Retina (tissue), 1 donor: ENCODE measurements around the gene ZBED4.

ENCODE experiments used
- DNase-seq: peaks from one replicate; pipeline ENCODE4 v3.0.0-alpha.2; 2016

The ZBED4 gene

DNA sequence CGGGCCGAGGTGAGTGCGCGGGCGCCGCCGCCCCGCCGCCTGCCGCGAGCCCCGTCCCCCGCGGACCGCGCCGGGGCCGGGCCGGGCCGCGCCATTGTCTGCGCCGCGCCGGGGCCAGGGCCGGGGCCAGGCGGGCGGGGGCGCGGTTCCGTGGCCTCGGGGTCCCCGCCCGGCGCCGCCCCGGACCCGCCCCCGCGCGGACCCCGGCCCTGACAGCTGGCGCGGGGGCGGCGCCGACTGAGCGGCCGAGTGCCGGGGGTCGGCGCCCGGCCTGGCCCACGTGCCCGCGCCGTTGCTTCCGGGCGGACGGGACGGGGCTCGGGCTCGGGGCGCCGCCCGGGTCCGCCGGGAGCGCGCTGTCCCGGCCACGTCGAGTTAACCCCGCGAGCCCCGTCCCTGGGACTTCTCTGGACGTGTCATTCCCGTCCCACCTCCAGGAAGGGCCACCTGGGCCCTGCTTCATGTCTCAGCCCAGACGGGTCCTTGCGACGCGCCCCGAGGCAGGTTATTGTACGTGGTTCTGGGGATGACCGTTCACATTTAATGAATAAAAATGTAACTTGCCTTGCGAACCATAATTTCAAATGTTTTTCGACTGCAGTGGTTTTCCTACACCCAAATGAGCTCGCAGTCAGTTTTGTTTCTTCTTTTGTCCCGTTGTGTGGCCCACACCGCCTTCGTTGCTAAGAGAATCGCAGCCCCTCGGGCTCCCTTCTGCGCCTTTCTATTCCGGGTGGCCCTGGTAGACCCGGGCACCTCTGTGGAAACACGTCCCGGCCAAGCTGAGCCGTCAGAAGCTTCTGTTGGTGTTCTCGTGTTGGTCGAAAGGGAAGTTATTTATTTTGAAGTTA, 562 bp downstream of the ZBED4 start:
- peak; percentile 75 for DNase-seq

DNA sequence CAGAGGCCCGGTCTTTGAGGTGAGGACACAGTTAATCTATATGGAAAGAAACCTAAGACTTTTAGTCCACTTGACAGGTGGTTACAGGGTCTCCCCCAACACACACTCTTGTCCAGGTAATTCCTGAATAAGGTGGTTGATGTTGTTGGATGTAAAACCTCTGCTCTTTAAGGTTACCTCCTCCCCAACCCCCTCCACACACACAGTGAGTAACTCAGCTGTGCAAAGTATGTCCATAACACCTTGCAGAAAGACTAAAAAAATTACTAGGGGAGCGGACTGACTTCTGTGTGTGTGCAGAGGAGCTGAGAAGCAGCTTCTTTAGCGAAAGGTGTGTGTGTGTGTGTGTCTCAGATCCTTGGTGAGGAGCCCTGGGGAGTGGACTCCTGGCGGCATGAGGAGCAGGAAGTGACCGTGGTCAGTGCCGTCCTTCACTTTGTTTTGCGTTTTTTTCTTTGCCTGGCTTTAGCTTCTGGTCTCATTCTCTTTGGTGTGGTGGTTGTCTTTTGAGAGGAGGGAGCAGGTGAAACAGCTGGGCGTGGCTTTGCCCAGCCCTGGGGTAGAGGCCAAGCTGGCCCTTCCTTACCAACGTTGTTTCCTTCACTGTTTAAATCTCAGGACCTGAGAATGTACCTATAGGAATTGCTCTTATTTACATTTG, 1.7 kb downstream of the ZBED4 start:
- no peak for DNase-seq

DNA sequence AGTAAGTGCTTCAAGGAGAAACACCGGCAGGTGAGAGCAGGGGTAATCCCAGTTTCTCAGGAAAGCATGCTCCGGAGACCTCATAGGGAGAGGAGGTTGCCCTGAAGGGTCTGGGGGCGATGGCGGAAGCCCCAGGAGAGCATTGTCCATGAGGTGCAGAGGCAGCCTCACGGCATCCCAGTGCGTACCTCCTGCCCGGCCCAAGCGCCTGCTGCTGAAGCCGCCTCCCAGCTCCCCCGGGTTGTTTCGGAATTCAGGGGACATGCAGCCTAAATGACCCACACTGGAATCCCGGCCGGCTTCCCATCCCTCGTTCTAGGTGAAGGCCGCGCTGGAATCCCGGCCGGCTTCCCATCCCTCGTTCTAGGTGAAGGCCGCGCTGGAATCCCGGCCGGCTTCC, 2.7 kb downstream of the ZBED4 start:
- DNase-seq, result no peak

DNA sequence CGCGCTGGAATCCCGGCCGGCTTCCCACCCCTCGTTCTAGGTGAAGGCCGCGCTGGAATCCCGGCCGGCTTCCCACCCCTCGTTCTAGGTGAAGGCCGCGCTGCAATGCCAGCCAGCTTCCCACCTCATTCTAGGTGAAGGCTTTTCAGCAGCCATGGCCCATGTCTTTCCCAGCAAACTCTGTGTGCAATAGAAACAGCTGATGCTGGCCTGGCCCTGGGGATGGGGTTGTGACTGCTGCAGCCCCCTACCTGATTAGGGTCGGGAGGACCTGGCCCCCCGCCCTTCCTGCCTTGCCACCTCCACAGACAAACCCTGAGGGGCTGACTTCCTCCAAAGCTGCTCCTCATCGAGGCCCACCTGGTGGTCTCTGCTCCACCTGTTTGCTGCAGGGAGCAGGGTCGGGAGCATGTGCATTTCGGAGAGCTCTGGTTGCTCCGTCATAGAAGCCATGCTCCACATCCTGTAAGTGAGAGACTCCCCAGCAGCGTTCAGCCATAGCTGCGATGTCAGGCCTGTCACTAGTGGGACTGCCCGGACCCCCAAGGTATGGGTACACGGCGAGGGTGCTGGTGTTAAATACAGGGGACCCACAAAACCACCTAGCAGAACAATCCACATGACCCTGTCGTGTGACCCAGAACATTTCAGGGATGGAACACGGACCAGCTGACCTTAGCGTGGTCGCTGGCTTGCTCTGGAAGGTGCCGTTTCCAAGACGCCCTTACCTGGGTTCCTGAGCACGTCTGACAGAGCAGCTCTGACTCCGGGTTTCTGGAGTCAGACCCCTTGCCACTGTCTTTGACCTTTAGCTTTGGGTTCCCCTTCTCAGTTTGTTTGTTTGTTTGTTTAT, 3.3 kb downstream of the ZBED4 start:
- no peak for DNase-seq

DNA sequence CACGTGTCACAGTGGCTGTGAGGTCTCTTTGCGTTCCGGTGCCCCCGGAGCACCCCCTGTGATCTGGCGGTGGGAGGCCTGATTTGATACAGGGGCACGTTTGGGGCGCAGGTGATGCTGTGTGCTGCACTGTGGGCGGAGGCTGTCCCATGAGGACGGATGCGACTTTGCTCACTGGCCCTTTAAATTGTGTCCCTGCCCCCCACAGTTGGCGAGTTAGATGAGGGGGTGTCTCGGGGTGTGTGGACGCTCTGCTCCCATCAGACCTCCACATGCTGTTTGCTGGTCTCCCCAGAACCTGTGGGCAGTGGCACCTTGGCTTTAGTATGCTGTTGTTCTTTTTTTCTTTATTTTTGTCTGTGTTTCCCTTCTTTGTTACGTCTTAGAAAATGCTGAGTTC, 5.2 kb downstream of the ZBED4 start:
- no peak for DNase-seq

DNA sequence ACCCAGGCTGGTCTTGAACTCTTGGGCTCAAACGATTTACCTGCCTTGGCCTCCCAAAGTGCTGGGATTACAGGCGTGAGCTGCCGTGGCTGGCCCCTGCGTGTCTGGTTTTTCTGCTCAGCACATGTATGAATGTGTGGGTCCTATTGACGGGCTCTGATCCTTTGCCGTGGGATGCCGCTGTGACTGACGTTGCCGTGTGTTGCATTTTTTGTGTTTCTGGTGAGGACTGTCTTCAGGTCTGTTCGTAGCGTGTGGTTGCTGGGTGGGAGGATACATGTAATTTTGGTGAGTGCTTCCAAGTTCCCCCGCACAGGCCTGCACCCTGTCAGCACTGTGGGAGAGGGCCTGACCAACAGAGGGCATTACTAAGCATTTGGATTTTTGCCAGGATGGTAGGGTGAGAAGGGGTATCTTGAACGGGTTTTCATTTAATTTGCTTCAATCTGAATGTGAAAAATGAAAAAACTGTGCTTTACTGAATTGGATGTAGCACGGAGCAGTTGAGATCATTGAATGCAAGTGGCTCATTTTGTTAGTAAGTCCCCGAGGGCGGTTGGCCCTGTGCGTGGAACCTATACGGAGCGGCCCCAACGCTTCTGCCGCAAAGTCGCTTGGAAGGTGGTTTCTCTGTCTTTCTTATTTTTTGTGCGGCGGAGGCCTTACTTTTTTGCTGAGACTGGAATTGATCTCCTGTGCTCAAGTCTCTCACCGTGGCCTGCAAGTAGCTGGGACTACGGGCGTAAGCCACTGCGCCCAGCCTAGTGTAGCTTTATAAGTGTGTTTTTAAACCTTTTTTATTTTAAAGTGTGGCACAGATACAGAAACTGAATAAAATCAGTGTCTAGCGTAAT, 8.2 kb downstream of the ZBED4 start:
- no peak for DNase-seq

DNA sequence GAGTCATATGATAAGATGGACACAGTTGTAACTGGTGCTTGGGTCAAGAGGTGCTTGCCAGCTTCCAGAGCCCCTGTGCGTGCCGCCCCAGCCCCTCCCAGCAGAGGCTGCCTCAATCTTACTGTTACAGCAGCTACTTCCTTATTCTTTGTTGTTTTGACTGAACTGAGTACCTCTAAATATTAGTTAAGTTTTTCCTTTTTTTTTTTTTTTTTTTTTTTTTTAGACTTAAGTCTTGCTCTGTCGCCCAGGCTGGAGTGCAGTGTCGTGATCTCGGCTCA, 8.8 kb downstream of the ZBED4 start:
- no peak for DNase-seq

DNA sequence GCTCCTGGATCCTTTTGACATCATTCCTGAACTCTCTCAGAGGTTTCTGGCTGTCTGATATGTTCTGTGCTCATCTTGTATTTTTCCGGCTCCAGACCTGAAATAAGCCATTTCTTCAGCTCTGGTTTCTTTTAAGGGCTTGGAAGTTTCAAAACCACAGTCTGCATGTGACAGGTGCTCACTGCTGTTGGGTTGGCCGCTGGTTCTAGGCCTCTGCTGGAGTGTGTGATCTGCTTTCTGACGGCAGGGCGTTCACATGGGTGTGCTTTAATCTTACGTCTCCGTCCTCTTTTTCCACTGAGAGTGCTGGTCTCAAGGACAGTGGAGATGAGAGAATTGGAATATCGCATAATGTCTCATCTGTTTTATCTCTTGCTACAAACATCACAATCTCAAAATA, 10.3 kb downstream of the ZBED4 start:
- DNase-seq, result no peak

DNA sequence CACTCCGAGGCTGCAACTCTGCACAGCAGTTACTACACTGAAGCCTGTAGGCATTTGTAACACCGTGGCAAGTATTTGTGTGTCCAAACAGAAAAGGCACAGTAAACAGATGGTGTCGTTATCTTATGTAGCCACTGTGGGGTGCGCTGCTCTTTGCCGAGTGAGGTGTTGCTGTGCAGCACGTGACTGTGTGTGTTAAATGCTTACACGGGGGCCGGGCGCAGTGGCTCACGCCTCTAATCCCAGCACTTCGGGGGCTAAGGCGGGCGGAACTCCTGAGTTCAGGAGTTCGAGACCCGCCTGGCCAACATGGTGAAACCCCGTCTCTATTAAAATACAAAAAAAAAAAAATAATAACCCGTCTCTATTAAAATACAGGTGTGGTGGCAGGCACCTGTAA, 11.5 kb downstream of the ZBED4 start:
- no peak for DNase-seq

DNA sequence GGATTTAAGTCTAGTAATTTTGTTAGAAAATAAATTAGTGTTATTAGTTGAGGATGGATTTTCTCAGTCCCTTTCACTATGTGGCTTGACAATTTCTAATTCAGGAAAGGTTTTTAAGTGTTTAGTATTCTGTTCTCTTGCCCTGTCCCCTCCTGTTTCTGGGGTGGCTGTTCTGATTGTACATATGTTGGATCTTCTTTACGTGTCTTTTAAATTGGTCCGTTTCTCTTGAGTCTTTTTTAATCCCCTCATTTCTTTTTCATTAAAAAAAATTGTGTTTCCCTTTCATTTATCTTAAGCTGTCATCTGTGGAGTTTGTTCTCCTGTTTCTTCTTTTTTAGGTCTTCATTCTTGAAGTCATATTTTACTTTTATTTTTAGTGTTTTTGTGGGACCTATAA, 12.5 kb downstream of the ZBED4 start:
- DNase-seq, result no peak

DNA sequence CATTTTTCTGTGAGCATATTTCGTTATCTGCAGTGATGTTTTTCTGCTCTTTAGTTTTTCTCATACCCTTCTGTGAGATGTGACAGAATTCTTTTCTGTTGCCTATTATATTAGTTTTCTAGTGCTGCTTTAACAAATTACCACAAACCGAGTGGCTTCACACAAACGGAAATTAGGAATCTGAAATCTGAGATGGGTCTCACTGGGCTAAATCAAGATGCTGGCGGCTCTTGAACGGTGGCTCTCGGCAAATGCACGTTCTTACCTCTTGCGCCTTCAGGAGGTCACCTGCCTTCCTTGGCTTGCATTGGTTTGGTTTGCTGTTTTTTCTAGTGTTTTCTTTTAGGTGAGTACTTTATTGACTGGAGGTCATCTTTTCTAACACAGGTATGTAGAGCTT, 13.0 kb downstream of the ZBED4 start:
- DNase-seq, result no peak

DNA sequence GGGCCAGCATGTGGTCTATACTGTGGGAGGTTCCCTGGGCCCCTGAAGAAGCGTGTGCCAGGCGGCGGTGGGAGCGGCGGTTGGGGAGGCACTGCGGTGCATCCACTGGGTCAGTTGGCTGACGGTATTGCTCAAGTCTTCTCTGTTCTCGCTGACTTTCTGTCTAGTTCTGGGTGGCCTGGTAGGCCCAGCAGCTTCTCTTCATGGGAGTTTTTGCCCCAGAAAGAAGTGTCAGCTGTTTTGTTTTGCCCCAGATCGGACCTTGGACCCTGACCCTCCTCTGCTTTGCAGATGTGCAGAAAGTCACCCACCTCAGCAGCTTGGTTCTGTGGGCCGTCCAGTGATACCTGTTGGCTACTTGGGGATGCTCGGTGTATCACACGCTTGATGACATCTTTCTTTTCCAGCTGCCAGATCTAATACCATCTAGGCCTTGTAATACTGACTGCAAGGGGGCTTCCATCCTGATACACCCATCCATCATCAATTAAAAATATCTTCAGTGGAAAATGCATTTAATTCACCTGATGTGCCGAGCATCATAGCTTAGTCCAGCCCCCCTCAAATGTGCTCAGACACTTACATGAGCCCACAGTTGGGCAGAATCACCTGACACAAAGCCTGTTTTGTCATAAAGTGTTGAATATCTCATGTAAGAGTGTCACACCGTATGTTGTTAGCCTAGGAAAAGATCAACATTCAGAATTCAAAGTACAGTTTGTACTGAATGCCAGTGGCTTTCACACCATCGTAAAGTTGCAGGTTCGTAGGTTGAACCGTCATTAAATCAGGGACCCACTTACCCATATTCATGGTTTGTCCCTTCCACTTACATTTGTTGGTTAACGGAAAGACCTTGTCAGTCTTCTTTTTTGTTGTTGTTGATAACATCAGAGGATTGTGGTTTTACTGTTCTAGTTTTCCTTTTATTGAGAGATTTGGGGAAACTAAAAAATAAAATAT, 13.9 kb downstream of the ZBED4 start:
- DNase-seq, result no peak

DNA sequence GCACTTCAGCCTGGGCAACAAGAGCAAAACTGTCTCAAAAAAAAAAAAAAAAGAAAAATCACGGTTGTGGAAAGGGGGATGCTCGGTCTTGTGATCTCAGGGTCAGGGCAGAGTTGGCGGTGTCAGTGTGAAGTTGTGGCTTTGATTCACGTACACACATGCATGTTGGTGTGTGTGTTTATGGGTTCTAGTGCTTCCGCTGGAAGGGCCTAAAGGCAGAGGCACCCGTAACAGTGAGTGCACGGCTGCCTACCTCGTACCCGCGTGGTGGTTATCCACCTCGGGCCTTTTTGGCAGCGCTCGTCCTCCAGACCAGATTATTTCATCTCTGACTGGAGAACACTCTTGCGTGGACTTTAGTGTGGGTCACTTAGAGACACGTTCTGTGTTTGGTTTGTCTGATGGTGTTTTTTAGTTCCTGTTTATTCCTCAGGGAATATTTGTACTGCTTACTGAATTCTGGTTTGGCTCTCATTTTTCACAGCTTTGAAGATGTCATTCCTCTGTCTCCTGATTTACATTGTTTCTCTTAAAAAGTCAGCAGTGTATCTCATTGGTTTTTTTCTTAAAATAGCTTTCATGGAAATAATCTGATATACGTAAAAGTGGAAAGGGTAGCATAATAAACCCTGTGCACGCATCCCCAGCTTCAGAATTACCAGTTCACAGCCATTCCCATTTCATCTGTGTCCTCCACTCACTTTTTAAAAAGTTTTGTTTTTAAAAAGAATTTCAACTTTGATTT, 15.6 kb downstream of the ZBED4 start:
- no peak for DNase-seq

DNA sequence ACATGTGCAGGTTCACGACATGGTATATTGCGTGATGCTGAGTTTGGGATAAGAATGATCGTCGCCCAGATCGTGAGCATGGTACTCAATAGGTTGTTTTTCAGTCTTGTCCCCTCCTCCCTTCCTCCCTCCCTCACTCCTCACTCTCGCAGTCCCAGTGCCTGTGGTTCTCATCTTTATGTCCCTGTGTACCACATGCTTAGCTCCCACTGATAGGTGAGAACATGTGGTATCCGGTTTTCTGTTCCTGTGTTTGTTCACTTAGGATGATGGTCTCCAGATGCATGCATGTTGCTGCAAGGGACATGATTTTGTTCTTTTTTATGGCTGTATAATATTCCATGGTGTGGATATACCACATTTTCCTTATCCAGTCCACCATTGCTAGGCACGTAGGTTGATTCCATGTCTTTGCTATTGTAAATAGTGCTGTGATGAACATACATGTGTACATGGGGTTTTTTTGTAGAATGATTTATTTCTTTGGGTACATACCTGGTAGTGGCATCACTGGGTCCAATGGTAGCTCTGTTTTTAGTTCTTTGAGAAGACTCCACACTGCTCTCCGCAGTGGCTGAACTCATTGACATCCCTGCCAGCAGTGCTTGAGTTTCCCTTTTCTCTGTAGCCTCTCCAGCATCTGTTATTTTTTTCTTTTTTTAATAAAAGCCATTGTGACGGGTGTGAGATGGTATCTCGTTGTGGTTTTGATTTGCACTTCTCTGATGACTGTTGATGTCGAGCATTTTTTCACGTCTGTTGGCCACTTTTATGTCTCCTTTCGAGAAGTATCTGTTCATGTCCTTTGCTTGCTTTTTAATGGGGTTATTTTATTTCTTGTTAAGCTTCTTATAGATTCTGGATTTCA, 16.4 kb downstream of the ZBED4 start:
- DNase-seq, result no peak

DNA sequence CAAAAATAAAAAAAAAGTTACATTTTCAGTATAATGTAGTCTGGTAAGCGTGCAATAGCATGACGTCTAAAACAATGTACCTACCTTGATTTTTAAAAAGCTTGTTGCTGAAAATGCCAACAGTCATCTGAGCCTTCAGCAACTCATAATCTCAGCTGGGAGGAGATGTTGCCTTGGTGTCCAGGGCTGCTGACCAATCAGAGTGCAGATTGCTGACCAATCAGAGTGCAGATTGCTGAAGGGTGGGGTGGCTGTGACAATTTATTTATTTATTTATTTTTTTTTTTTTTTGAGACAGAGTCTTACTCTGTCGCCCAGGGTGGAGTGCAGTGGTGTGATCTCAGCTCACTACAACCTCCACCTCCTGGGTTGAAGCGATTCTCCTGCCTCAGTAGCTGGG, 17.8 kb downstream of the ZBED4 start:
- DNase-seq, result no peak

DNA sequence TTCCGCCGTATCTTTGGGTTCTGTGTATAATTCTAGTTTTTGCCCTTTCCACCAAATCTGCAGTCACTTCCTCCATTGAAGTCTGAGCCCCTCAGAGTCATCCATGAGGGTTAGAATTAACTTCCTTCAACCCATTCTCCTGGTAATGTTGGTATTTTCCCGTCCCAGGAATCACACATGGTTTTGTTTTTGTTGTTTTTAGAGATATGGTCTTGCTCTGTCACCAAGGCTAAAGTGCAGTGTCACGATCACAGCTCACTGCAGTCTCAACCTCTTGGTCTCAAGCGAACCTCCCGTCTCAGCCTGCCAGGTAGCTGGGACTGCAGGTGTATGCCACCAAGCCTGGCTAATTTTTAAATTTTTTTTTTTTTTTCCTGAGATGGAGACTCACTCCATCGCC, 18.7 kb downstream of the ZBED4 start:
- DNase-seq, result no peak

DNA sequence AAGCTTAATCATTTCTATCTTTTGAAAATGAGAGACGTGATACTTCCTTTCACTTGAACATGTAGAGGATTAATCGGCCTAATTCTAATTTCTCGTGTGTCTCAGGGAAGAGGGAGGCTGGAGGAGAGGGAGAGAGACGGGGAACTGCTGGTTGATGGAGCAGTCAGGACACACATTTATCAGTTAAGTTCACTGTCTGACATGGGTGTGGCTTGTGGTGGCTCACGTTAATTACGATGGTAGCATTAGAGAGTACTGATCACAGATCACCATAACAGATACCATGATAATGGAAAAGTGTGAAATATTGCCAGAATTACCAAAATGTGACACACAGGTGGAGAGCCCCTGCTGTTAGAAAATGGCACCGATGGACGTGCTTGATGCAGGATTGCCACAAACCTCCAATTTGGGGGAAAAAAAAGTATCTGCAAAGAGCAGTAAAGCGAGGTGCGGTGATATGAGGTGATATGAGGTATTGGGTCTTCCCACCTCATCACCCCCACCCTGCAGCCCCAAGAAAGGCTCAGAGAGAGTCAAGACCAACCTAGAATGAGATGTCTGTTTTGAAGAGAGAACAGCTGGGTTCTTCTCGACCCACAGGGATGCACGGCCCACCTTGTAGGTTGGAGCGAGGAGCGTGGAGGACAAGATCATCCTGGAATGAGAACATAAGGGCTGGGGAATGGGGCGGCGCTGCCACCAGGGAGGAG, 19.7 kb downstream of the ZBED4 start:
- DNase-seq, result no peak

DNA sequence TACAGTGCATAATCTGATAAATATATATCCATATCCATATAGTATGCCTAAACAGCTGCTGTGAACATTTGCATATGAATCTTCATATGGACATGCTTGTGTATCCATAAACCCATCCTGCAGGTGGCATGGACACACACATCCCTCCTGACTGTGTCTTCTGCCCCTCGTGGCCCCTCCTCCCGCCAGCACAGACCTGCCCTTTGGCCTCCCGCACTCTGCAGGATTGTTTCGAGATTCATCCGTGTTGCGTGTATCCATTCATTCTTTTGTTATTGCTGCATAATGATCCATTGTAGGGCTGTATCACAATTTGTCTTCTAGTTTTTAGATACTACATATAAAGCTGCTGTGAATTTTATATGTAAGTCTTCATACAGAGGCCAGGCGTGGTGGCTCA, 24.0 kb downstream of the ZBED4 start:
- no peak for DNase-seq

DNA sequence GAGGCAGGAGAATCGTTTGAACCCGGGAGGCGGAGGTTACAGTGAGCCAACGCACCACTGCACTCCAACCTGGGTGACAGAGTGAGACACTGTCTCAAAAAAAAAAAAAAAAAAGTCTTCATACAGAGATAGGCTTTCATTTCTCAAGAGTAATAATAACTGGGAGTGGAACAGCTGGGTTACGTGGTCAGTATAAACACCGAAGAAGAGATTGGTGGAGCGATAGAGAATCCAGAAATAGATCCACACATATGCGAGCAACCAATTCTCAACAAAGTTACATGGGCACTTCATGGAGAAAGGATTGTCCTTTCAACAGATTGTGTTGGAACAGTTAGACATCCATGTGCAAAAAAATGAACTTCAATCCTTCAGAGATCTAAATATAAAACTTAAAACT, 24.6 kb downstream of the ZBED4 start:
- no peak for DNase-seq
